Neural cell (in vitro differentiated cells): ENCODE data around the gene GPHN. TPM values are rescaled to one million over a fixed set of nuclear protein-coding genes. Genes with fewer than 3 reads are reported as not detected.

Experiments used
- H2AFZ ChIP-seq: fragments of 200-600, 300-800 bp; sonication (generic), shearing (Covaris generic); 2 replicates; pipeline ENCODE4 v1.6.0; 2014; ENCODE audit warnings: low read depth, mild to moderate bottlenecking, antibody characterized with exemption, low read length, moderate library complexity
- H3F3A ChIP-seq: fragments of 200-600 bp; shearing (Covaris generic); 2 replicates; pipeline ENCODE4 v1.6.1; 2016; ENCODE audit warnings: mild to moderate bottlenecking, moderate library complexity, mixed read lengths, antibody characterized with exemption, low read length; ENCODE audit not compliant: insufficient read depth, poor library complexity, severe bottlenecking
- H3K27ac ChIP-seq: fragments of 200-600, 300-800 bp; sonication (generic), shearing (Covaris generic); 2 replicates; pipeline ENCODE4 v1.5.1; 2014; ENCODE audit warnings: mild to moderate bottlenecking, low read length, moderate library complexity
- H3K27me3 ChIP-seq: fragments of 300-800, 200-600 bp; sonication (generic), shearing (Covaris generic); 2 replicates; pipeline ENCODE4 v1.6.0; 2014; ENCODE audit warnings: mild to moderate bottlenecking, low read depth, low read length, moderate library complexity; ENCODE audit not compliant: insufficient read depth
- H3K36me3 ChIP-seq: fragments of 300-800, 200-600 bp; sonication (generic), shearing (Covaris generic); 2 replicates; pipeline ENCODE4 v1.5.1; 2014; ENCODE audit warnings: mild to moderate bottlenecking, antibody characterized with exemption, low read length, moderate library complexity; ENCODE audit not compliant: insufficient read depth
- H3K4me2 ChIP-seq: fragments of 300-800, 200-600 bp; sonication (generic), shearing (Covaris generic); 2 replicates; pipeline ENCODE4 v1.6.0; 2014; ENCODE audit warnings: mild to moderate bottlenecking, low read length
- H3K4me3 ChIP-seq: fragments of 300-800, 200-600 bp; sonication (generic), shearing (Covaris generic); 2 replicates; pipeline ENCODE4 v1.5.1; 2014; ENCODE audit warnings: mild to moderate bottlenecking, low read length, moderate library complexity
- H3K79me2 ChIP-seq: fragments of 200-600 bp; shearing (Covaris generic); replicated peaks from 2 replicates; pipeline ENCODE4 v1.6.0; 2014; ENCODE audit warnings: mild to moderate bottlenecking, low read length, moderate library complexity; ENCODE audit not compliant: insufficient read depth
- H3K9ac ChIP-seq: fragments of 300-800, 200-600 bp; sonication (generic), shearing (Covaris generic); 2 replicates; pipeline ENCODE4 v1.6.1; 2016; ENCODE audit warnings: mild to moderate bottlenecking, low read length, mixed read lengths
- H3K9me2 ChIP-seq: fragments of 200-600 bp; shearing (Covaris generic); 2 replicates; pipeline ENCODE4 v1.6.1; 2016; ENCODE audit warnings: mild to moderate bottlenecking, low read length, mixed read lengths; ENCODE audit not compliant: insufficient read depth
- H3K9me3 ChIP-seq: fragments of 200-600, 300-800 bp; sonication (generic), shearing (Covaris generic); 2 replicates; pipeline ENCODE4 v1.6.1; 2016; ENCODE audit warnings: mild to moderate bottlenecking, mixed run types, low read length, moderate library complexity, mixed read lengths
- H4K20me1 ChIP-seq: fragments of 200-600 bp; shearing (Covaris generic); 2 replicates; pipeline ENCODE4 v1.6.1; 2016; ENCODE audit warnings: mild to moderate bottlenecking, mixed run types; ENCODE audit not compliant: insufficient read depth
- CTCF ChIP-seq: fragments of 450-650 bp; IDR thresholded peaks from 2 replicates; pipeline ENCODE4 v1.5.1; 2014; ENCODE audit warnings: antibody characterized with exemption, mild to moderate bottlenecking, moderate library complexity; ENCODE audit not compliant: poor library complexity, severe bottlenecking
- EP300 ChIP-seq: fragments of 450-650 bp; conservative IDR thresholded peaks from 2 replicates; pipeline ENCODE4 v1.6.1; 2014; ENCODE audit warnings: antibody characterized with exemption, mild to moderate bottlenecking, moderate library complexity; ENCODE audit not compliant: poor library complexity, severe bottlenecking
- EZH2 ChIP-seq: fragments of 200-600, 300-800 bp; shearing (Covaris generic), sonication (generic); IDR thresholded peaks from 2 replicates; pipeline ENCODE4 v1.6.1; 2014; ENCODE audit warnings: antibody characterized with exemption, low read length, borderline replicate concordance, mild to moderate bottlenecking; ENCODE audit not compliant: insufficient read depth, poor library complexity, severe bottlenecking
- MXI1 ChIP-seq: fragments of 450-650 bp; conservative IDR thresholded peaks from 2 replicates; pipeline ENCODE4 v1.6.1; 2014; ENCODE audit warnings: antibody characterized with exemption, mild to moderate bottlenecking; ENCODE audit not compliant: poor library complexity, severe bottlenecking
- POLR2AphosphoS5 ChIP-seq: IDR thresholded peaks from 2 replicates; pipeline ENCODE4 v1.6.1; 2012
- RAD21 ChIP-seq: fragments of 450-650 bp; conservative IDR thresholded peaks from 2 replicates; pipeline ENCODE4 v1.6.1; 2014; ENCODE audit warnings: antibody characterized with exemption, mild to moderate bottlenecking, moderate library complexity
- REST ChIP-seq: IDR thresholded peaks from 2 replicates; pipeline ENCODE4 v1.6.1; 2012; ENCODE audit warnings: borderline replicate concordance
- SMC3 ChIP-seq: fragments of 450-650 bp; conservative IDR thresholded peaks from 2 replicates; pipeline ENCODE4 v1.6.1; 2014; ENCODE audit warnings: antibody characterized with exemption, mild to moderate bottlenecking, moderate library complexity; ENCODE audit not compliant: poor library complexity
- TAF1 ChIP-seq: IDR thresholded peaks from 2 replicates; pipeline ENCODE4 v1.6.1; 2012; ENCODE audit warnings: low read depth
- polyA plus RNA-seq: library from polyadenylated mRNA; depleted of rRNA; stranded (reverse); fragments of >200 nt; gene quantifications from 2 replicates; pipeline ENCODE4 v1.2.3, GENCODE V29; 2014

Gene GPHN
- polyA plus RNA-seq, 1 donor from 2014 or later: 135 TPM

GRCh38 chr14:67031920-67032774, 524.2 kb downstream of the GPHN start:
- H3F3A ChIP-seq: no peaks in the 10 kb centered on the region

More at GRCh38 chr14:67031920-67032774, 524.2 kb downstream of the GPHN start:
- no peak overlapping the region for H3K4me3 ChIP-seq
- H4K20me1 ChIP-seq: no peaks in the 10 kb centered on the region
- no peaks in the 10 kb centered on the region for H3K27me3 ChIP-seq
- H3K4me2 ChIP-seq: no peak overlapping the region
- TF ChIP-seq RAD21: no peak
- no peak for TF ChIP-seq EP300
- no peak for TF ChIP-seq CTCF
- TF ChIP-seq MXI1: no peak
- no peak for TF ChIP-seq SMC3
- TF ChIP-seq REST: no peak
- TF ChIP-seq EZH2: no peak
- TF ChIP-seq POLR2AphosphoS5: no peak
- no peak for TF ChIP-seq TAF1
- no peaks in the 10 kb centered on the region for H3K9me2 ChIP-seq
- no peaks in the 10 kb centered on the region for H3K9me3 ChIP-seq
- H2AFZ ChIP-seq: no peak overlapping the region
- H3K9ac ChIP-seq: no peak overlapping the region
- H3K79me2 ChIP-seq: no peaks in the 10 kb centered on the region
- H3K36me3 ChIP-seq: peaks cover 3% of the 10 kb centered on the region
- H3K27ac ChIP-seq: no peak overlapping the region
